HL-60/S4 treated with retinoic acid at 250 ng/mL for 4 days and 3 days (cell line): ENCODE data around the gene RNF222.
"Not testable (repeated sequence)": the region's sequence is repeated elsewhere in the genome, so short reads cannot be mapped to it uniquely, and the experiment has no call there.

Experiments
- in situ Hi-C: fragments of 300-500 bp; cut with MboI; formaldehyde crosslinking; loops from 2 replicates; pipeline ENCODE4 v1.7.0; 2022; ENCODE audit warnings: low sequenced_read_pairs

Gene RNF222

GRCh38 chr17:8383143-8383822, 14.3 kb downstream of the RNF222 start, which contains the start of gene RPL26:
Gene RPL26, minus strand, starts transcription at chr17:8383193. Its CDS starts 883 bp downstream, at chr17:8382310.
- in situ Hi-C loops, result no loop called here

GRCh38 chr17:8382880-8383142, 14.8 kb downstream of the RNF222 start:
- in situ Hi-C loops, result no loop called here

GRCh38 chr17:8382052-8382879, 15.4 kb downstream of the RNF222 start:
- in situ Hi-C loops, result no loop called here

GRCh38 chr17:8380049-8380448, 17.6 kb downstream of the RNF222 start:
- in situ Hi-C loops, result no loop called here

GRCh38 chr17:8378117-8378516, 19.5 kb downstream of the RNF222 start:
- in situ Hi-C loops, result not testable (repeated sequence)

- in situ Hi-C loops, result no loop called here
These were observed 20.2 kb downstream of the RNF222 start for GRCh38 chr17:8377422-8377821.

GRCh38 chr17:8376271-8377067, 21.2 kb downstream of the RNF222 start, which contains the start of gene KRABD2:
Gene KRABD2, minus strand, starts transcription at chr17:8376704.
- in situ Hi-C loops, result no loop called here

- in situ Hi-C loops, result no loop called here
These were observed 21.8 kb downstream of the RNF222 start for GRCh38 chr17:8375738-8376259.

GRCh38 chr17:8373856-8374255, 23.8 kb downstream of the RNF222 start:
- in situ Hi-C loops, result not testable (repeated sequence)

GRCh38 chr17:8372422-8372821, 25.2 kb downstream of the RNF222 start:
- in situ Hi-C loops, result no loop called here

- in situ Hi-C loops, result no loop called here
These were observed 25.8 kb downstream of the RNF222 start for GRCh38 chr17:8371786-8372185.

GRCh38 chr17:8369944-8370343, 27.7 kb downstream of the RNF222 start:
- in situ Hi-C loops, result no loop called here

GRCh38 chr17:8368193-8368592, 29.4 kb downstream of the RNF222 start:
- in situ Hi-C loops, result no loop called here

GRCh38 chr17:8366231-8366630, 31.4 kb downstream of the RNF222 start:
- in situ Hi-C loops, result no loop called here

- in situ Hi-C loops, result no loop called here
These were observed 32.5 kb downstream of the RNF222 start for GRCh38 chr17:8365143-8365542.

- in situ Hi-C loops, result no loop called here
These were observed 34.8 kb downstream of the RNF222 start for GRCh38 chr17:8362651-8363332.

- in situ Hi-C loops, result no loop called here
These were observed 36.9 kb downstream of the RNF222 start for GRCh38 chr17:8360751-8361150.

GRCh38 chr17:8360260-8360659, 37.4 kb downstream of the RNF222 start:
- in situ Hi-C loops, result no loop called here

- in situ Hi-C loops, result no loop called here
These were observed 37.9 kb downstream of the RNF222 start for GRCh38 chr17:8359769-8360168.

GRCh38 chr17:8357910-8358309, 39.7 kb downstream of the RNF222 start:
- in situ Hi-C loops, result no loop called here

GRCh38 chr17:8354236-8354635, 43.4 kb downstream of the RNF222 start:
- in situ Hi-C loops, result no loop called here
